GM21526 (cell line): ENCODE data around the gene HIF3A.
"Not testable (repeated sequence)": the region's sequence is repeated elsewhere in the genome, so short reads cannot be mapped to it uniquely, and the experiment has no call there.

Experiments
- ATAC-seq: cut with Tn5 transposase; IDR thresholded peaks from one replicate; pipeline ENCODE4 v1.9.1; 2021; ENCODE audit warnings: moderate library complexity; ENCODE audit not compliant: unreplicated experiment, low FRiP score

The HIF3A gene

GRCh38 chr19:46296722-46297461, at the start of gene HIF3A:
HIF3A (plus strand) TSS chr19:46297042; CDS start chr19:46297077, 35 bp downstream.
- ATAC-seq, result no peak

- ATAC-seq, result no peak
Observed at GRCh38 chr19:46250076-46250735, 46.6 kb upstream of the HIF3A start.

GRCh38 chr19:46251416-46251815, 45.4 kb upstream of the HIF3A start:
- ATAC-seq, result no peak

GRCh38 chr19:46254776-46255175, 42.1 kb upstream of the HIF3A start:
- ATAC-seq, result no peak

- no peak for ATAC-seq
Observed at GRCh38 chr19:46256855-46257254, 40.0 kb upstream of the HIF3A start.

GRCh38 chr19:46261501-46261900, 35.3 kb upstream of the HIF3A start:
- not testable (repeated sequence) for ATAC-seq

GRCh38 chr19:46262684-46263296, 34.1 kb upstream of the HIF3A start:
- not testable (repeated sequence) for ATAC-seq

- ATAC-seq, result not testable (repeated sequence)
Observed at GRCh38 chr19:46264801-46265200, 32.0 kb upstream of the HIF3A start.

- ATAC-seq, result no peak
Observed at GRCh38 chr19:46265217-46265828, 31.5 kb upstream of the HIF3A start.

- ATAC-seq, result no peak
Observed at GRCh38 chr19:46269101-46269500, 27.7 kb upstream of the HIF3A start.

GRCh38 chr19:46270521-46271256, 26.2 kb upstream of the HIF3A start:
- no peak for ATAC-seq

GRCh38 chr19:46271481-46272197, 25.2 kb upstream of the HIF3A start:
- no peak for ATAC-seq

- not testable (repeated sequence) for ATAC-seq
Observed at GRCh38 chr19:46273931-46274330, 22.9 kb upstream of the HIF3A start.

GRCh38 chr19:46279177-46279576, 17.7 kb upstream of the HIF3A start:
- no peak for ATAC-seq

- no peak for ATAC-seq
Observed at GRCh38 chr19:46283771-46284170, 13.1 kb upstream of the HIF3A start.

- ATAC-seq, result no peak
Observed at GRCh38 chr19:46284635-46285034, 12.2 kb upstream of the HIF3A start.

- ATAC-seq, result no peak
Observed at GRCh38 chr19:46287585-46287984, 9.3 kb upstream of the HIF3A start.

- ATAC-seq, result no peak
Observed at GRCh38 chr19:46288896-46289588, 7.8 kb upstream of the HIF3A start.
